Activated CD8-positive, alpha-beta T cell treated with anti-CD3 and anti-CD28 coated beads, Interleukin-2, amount 10 ng/mL, durations not matched to agents 7 days and 5 days (primary cell): ENCODE measurements around the gene LENG8. TPM values are rescaled to one million over a fixed set of nuclear protein-coding genes. Genes with fewer than 3 reads are reported as not detected.
A peak's percentile ranks its signal among the peaks of the same experiment; 100 is the strongest.
"Not testable (repeated sequence)": the region's sequence is repeated elsewhere in the genome, so short reads cannot be mapped to it uniquely, and the experiment has no call there.

Source experiments
- ATAC-seq: fragments of 150-1000 bp; cut with Tn5 transposase; one replicate; pipeline ENCODE4 v1.10.0; 2021; ENCODE audit warnings: moderate library complexity
- CTCF ChIA-PET: fragments of 350-600 bp; sonication (Branson Sonifier 250); formaldehyde crosslinking; loops from one replicate; lab custom pipeline; 2021; ENCODE audit warnings: antibody characterized with exemption; lab: Charles Lee
- POLR2A ChIA-PET: fragments of 350-600 bp; sonication (Branson Sonifier 250); formaldehyde crosslinking; loops from one replicate; lab custom pipeline; 2021; ENCODE audit warnings: antibody characterized with exemption; lab: Charles Lee
- DNase-seq: peaks from one replicate; pipeline ENCODE4 v3.0.0-alpha.2; 2020
- H3K27ac Mint-ChIP-seq: one replicate; pipeline ENCODE4 v1.8.0; 2021; ENCODE audit warnings: mild to moderate bottlenecking, mixed read lengths
- H3K27me3 Mint-ChIP-seq: one replicate; pipeline ENCODE4 v1.8.0; 2021; ENCODE audit warnings: low read depth, mixed read lengths
- H3K36me3 Mint-ChIP-seq: one replicate; pipeline ENCODE4 v1.8.0; 2021; ENCODE audit warnings: low read depth, mixed read lengths
- H3K4me1 Mint-ChIP-seq: one replicate; pipeline ENCODE4 v1.8.0; 2021; ENCODE audit warnings: low read depth, mixed read lengths
- H3K4me3 Mint-ChIP-seq: one replicate; pipeline ENCODE4 v1.8.0; 2021; ENCODE audit warnings: mild to moderate bottlenecking, mixed read lengths
- H3K9me3 Mint-ChIP-seq: one replicate; pipeline ENCODE4 v1.8.0; 2022; ENCODE audit warnings: mixed read lengths; ENCODE audit not compliant: insufficient read depth
- total RNA-seq, 2 experiments: library from RNA; stranded (reverse); gene quantifications; one replicate each; pipeline ENCODE4 v1.2.3, GENCODE V29; 2021

Gene LENG8
- total RNA-seq, 2 experiments from 2014 or later, result 171 to 181 TPM

DNA sequence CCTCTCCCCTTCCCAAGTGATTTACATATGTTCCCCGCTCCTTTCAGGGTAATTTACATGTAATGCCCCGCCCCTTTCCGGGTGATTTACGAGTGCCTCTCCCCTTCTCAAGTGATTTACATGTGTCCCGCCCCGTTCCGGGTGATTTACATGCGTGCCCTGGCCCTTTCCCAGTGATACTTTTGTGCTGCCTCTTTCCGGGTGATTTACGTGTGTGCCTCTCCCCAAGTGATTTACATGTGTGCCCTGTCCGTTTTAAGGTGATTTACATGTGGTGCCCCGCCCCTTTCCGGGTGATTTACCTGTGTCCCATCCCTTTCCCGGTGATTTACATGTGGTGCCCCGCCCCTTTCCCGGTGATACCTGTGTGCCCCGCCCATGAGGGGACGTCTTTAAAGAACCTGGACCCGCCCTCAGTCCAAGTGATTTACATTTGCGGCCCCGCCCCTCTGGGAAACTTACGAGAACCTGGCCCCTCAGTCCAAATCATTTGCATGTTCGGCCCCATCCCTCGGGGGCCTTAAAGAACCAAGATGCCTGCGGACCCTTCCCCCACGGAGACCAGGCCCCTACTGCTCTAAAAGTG, 15.1 kb downstream of the LENG8 start:
- H3K36me3 Mint-ChIP-seq, result peaks cover 28% of the 10 kb centered on the region
- peak; percentile 60 for ATAC-seq
- ChIA-PET CTCF (interaction anchor here (0.8 kb wide), 1 partner anchor 16 kb away, joined by 6 read pairs; no protein-coding TSS in a partner anchor), POLR2A (interaction anchor here (0.6 to 2.2 kb wide), 5 partner anchors 11 to 44 kb away, joined by 3 to 22 read pairs (median 4); partner anchors contain the start of gene LENG8)
- H3K4me1 Mint-ChIP-seq, result peaks cover 33% of the 10 kb centered on the region
- DNase-seq, result peak; percentile 96
- peaks cover 21% of the 10 kb centered on the region for H3K27me3 Mint-ChIP-seq
- peak overlapping the region; percentile 91 for H3K27ac Mint-ChIP-seq
- peak overlapping the region; percentile 85 for H3K4me3 Mint-ChIP-seq
- H3K9me3 Mint-ChIP-seq, result no peaks in the 10 kb centered on the region

DNA sequence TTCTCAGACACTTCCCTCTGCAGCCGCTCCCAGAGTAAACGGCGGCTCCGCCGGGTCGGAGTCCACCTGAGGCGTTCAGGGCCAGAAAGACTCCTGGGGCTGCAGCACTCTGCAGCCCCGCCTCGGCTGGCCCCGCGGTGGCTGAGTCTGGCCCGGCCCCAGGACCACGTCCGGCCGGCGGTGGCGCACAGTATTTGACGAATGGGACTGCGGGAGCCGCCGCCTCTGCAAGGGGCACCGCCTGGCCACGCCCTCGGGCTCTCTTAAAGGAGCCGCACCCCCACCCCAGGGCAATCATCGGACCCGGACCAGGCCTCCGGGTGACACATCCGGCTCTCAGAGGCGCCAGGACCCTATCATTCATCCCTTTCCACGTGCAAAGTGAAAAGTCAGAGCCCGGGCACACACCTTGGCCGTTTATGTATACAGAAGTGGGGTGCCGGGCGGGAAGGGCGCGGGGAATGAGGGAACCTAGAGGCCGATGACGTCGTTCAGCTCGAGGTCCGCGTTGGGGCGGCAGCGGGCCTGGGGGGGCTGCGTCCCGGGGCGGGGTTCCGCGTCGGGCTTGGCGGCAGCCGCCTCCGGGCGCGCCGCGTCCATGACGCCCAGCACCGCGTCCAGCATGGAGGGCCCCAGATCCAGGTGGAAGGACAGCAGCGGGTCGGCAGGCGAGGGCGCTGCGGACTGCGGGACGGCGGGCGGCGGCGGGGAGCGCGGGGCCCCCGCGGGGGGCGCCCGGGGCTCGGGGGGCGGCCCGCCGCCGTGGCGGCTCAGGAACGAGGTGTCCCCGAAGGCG, 15.8 kb downstream of the LENG8 start:
- ChIA-PET POLR2A (no interaction called here), CTCF (no interaction called here)
- DNase-seq (peak; percentile 90), ATAC-seq (peak; percentile 59)
- Mint-ChIP-seq H3K9me3 (no peaks in the 10 kb centered on the region), H3K4me3 (peak overlapping the region; percentile 85), H3K27me3 (peaks cover 28% of the 10 kb centered on the region), H3K27ac (peak overlapping the region; percentile 91), H3K36me3 (peaks cover 22% of the 10 kb centered on the region), H3K4me1 (peaks cover 28% of the 10 kb centered on the region)

DNA sequence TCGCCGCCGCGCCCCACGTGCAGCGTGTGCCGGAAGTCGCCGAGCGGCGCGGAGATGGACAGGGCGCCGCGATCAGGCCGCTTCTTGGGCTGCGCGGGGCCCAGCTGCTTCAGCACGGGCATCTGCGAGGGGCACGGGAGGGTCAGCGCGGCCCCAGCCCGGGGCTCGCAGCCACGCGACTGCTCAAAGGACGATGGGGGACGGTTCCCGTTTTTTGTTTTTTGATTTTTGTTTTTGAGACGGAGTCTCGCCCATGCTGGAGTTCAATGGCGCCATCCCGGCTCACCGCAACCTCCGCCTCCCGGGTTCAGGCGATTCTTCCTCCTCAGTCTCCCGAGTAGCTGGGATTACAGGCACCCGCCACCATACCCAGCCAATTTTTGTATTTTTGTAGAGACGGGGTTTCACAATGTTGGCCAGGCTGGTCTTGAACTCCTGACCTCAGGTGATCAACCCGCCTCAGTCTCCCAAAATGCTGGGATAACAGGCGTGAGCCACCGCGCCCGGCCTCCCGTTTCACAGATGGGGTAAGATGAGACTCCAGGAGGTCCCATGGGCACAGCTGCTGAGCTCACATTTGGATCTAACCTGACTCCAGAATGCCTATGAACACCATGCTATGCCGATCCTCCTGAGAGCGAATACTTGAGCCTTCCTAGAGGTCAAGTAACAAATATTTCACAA, 16.6 kb downstream of the LENG8 start:
- CTCF ChIA-PET, result interaction anchor here (0.5 kb wide), 1 partner anchor 87 kb away, joined by 3 read pairs; no protein-coding TSS in a partner anchor
- ATAC-seq (no peak), DNase-seq (no peak)
- H3K4me1 Mint-ChIP-seq, result peaks cover 27% of the 10 kb centered on the region
- POLR2A ChIA-PET, result interaction anchor here (0.6 to 0.7 kb wide), 2 partner anchors 119 to 933 kb away, joined by 3 read pairs; no protein-coding TSS in a partner anchor
- no peak overlapping the region for H3K27ac Mint-ChIP-seq
- H3K36me3 Mint-ChIP-seq, result peaks cover 20% of the 10 kb centered on the region
- H3K27me3 Mint-ChIP-seq, result peaks cover 36% of the 10 kb centered on the region
- H3K4me3 Mint-ChIP-seq, result peak overlapping the region; percentile 50
- no peaks in the 10 kb centered on the region for H3K9me3 Mint-ChIP-seq

GRCh38 chr19:54466110-54466480, 17.1 kb downstream of the LENG8 start:
- POLR2A ChIA-PET, result interaction anchor here (0.6 to 0.7 kb wide), 2 partner anchors 120 to 933 kb away, joined by 3 read pairs; no protein-coding TSS in a partner anchor

DNA sequence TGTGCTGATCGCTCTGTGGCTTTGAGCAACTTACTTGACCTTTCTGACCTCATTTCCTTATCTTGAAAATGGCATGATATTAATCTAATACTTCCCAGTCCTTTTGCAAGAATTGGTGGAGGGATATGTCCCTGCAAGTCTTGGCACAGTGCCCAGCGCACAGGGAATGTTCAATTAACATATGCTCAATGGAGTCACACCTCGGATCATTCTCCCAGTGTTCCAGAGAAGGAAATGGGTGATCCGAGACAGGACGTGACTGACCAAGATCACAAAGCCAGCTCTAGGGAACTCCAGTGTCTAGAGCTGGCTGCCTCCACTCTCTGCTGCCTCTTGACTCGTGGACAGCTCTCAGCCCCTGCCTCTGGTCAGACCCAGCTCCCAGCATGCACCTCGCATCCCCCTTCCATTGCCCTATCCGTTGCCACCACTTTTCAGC, 20.5 kb downstream of the LENG8 start:
- POLR2A ChIA-PET, result no interaction called here
- DNase-seq (no peak), ATAC-seq (no peak)
- Mint-ChIP-seq H3K4me3 (no peak overlapping the region), H3K27ac (no peak overlapping the region), H3K9me3 (no peaks in the 10 kb centered on the region), H3K4me1 (peaks cover 18% of the 10 kb centered on the region), H3K27me3 (peaks cover 54% of the 10 kb centered on the region), H3K36me3 (no peaks in the 10 kb centered on the region)
- CTCF ChIA-PET, result interaction anchor here (1.0 kb wide), 1 partner anchor 206 kb away, joined by 3 read pairs; no protein-coding TSS in a partner anchor

More at GRCh38 chr19:54466110-54466480, 17.1 kb downstream of the LENG8 start:
- Mint-ChIP-seq H3K27me3 (peaks cover 40% of the 10 kb centered on the region), H3K4me1 (peaks cover 31% of the 10 kb centered on the region), H3K4me3 (peak overlapping the region; percentile 50), H3K36me3 (peaks cover 15% of the 10 kb centered on the region)
- DNase-seq, H3K9me3 Mint-ChIP-seq, ATAC-seq, H3K27ac Mint-ChIP-seq, CTCF ChIA-PET: not testable (repeated sequence)

GRCh38 chr19:54470276-54470887, 21.4 kb downstream of the LENG8 start:
- no peak overlapping the region for H3K4me3 Mint-ChIP-seq
- ATAC-seq, result no peak
- no peaks in the 10 kb centered on the region for H3K36me3 Mint-ChIP-seq
- peaks cover 56% of the 10 kb centered on the region for H3K27me3 Mint-ChIP-seq
- DNase-seq, result no peak
- no peak overlapping the region for H3K27ac Mint-ChIP-seq
- H3K9me3 Mint-ChIP-seq, result no peaks in the 10 kb centered on the region
- POLR2A ChIA-PET, result no interaction called here
- CTCF ChIA-PET, result no interaction called here
- peaks cover 15% of the 10 kb centered on the region for H3K4me1 Mint-ChIP-seq

DNA sequence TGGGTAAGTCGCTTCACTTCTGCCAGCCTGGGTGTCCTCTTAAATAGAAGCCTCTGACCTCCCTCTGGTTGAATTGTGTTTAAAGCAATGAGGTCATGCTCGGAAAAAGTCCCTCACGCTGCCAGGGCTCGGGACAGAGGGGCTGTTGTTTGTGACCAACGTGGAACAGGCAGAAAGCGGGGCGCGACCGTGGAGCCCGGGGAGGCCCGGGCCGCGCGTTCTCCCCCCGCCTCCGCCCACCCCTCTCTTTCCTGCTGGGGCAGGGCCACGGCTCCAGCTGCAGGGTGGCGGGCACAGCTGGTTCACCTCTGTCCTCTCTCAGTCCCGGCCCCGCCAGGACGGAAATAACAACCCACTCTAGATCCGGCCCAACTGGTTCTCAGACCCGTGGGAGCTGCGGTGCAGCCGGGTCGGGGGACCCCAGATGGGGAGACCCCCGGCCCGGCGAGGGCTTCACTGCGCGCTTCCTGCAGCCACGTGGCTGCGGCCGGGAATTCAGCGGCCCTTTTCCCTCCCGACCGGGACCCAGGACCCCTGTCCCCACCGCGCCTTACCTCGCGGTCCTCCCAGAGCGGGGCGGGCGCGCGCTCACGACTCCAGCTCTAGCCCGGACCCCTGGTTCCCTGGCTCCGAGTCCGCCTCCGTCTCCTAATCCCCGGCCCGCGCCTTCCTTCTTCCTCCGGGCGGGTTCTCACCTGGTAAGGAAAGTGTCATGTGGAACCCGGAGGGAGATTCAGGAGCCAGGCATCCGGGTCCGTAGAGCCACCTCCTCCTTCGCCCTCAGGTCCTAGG, 22.2 kb downstream of the LENG8 start:
- Mint-ChIP-seq H3K36me3 (no peaks in the 10 kb centered on the region), H3K9me3 (no peaks in the 10 kb centered on the region), H3K27me3 (peaks cover 52% of the 10 kb centered on the region), H3K4me3 (no peak overlapping the region), H3K4me1 (peaks cover 12% of the 10 kb centered on the region), H3K27ac (no peak overlapping the region)
- POLR2A ChIA-PET, result no interaction called here
- CTCF ChIA-PET, result no interaction called here
- no peak for DNase-seq
- ATAC-seq, result peak; percentile 50

DNA sequence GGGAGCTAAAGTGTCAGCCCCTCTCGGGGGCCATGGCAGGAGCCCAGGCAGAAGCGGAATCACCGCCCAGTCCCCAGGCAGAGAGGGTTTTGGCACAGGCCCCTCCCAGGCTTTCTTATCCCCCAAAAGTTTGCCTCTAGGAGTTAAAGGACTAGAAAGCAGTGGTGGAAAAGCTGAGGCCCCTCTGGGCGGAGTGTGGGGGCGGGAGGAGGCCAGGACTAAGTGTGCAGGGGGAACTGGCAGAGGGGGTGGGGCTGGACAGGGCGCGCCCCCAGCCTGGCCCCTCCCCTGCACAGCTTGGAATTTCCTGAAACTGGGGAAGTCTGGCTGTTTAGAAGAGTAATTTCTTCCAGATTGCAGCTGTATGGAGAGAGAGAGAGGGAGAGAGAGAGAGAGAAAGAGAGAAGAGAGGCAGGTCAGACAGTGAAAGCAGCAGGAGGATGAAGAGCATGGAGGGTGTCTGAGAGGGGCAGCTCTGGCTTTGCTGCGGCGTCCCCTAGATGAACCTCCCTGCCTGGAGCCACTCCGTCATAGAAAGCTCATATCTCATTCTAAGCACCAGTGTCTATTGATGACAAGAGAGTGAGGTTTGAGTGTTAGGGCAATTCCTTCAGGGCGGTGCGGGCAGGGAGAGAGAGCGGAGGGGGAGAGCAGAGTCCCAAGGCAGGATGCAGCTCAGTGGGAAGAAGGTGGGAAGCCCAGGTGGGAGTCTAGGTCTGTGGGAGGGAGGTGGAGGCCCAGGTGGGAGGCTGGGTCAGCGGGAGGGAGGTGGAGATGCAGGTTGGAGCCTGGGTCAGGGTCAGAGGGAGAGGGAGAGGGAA, 24.3 kb downstream of the LENG8 start, which contains the start of gene CDC42EP5:
Gene CDC42EP5 (minus strand): TSS at position 226 of the 821 bp plus-strand sequence. CDS start 7,749 bp downstream, outside the sequence.
- DNase-seq (no peak), ATAC-seq (peak; percentile 43)
- CTCF ChIA-PET, result interaction anchor here (0.8 to 1.1 kb wide), 2 partner anchors 8 to 199 kb away, joined by 3 to 5 read pairs; no protein-coding TSS in a partner anchor
- Mint-ChIP-seq H3K27me3 (peaks cover 55% of the 10 kb centered on the region), H3K4me1 (peaks cover 12% of the 10 kb centered on the region), H3K4me3 (no peak within 1 kb of the TSS), H3K9me3 (no peaks in the 10 kb centered on the region), H3K27ac (no peak within 1 kb of the TSS), H3K36me3 (no peaks in the 10 kb centered on the region)
- POLR2A ChIA-PET, result no interaction called here

DNA sequence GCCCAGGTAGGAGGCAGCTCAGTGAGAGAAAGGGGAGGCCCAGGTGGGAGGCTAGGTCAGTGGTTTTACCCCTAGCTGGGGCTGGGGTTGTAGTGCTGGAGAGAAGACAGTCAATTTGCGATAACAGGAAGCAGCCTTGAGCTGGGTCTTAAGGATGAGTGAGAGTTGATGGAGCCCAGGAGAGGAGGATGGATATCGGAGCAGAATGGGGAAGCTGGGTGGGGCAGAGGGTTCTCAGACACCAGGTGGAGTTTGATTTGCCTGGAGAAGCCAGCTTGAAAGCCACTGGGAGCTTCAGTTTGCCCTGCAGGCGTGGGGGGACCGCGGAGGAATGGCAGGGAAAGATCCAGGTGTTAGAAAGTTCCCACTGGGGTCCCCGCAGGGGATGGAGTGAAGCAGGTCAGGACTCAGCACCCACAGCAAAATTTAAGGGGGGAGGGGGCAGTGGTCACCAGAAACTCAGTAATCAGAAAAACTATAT, 24.9 kb downstream of the LENG8 start:
- Mint-ChIP-seq H3K4me1 (peaks cover 16% of the 10 kb centered on the region), H3K9me3 (no peaks in the 10 kb centered on the region), H3K27me3 (peaks cover 53% of the 10 kb centered on the region), H3K36me3 (no peaks in the 10 kb centered on the region), H3K27ac (no peak overlapping the region), H3K4me3 (no peak overlapping the region)
- DNase-seq (no peak), ATAC-seq (no peak)
- POLR2A ChIA-PET, result no interaction called here
- CTCF ChIA-PET, result no interaction called here

- Mint-ChIP-seq H3K9me3 (no peaks in the 10 kb centered on the region), H3K27me3 (peaks cover 37% of the 10 kb centered on the region), H3K4me1 (peaks cover 26% of the 10 kb centered on the region), H3K36me3 (no peaks in the 10 kb centered on the region), H3K4me3 (no peak overlapping the region), H3K27ac (no peak overlapping the region)
- ATAC-seq (no peak), DNase-seq (no peak)
- CTCF ChIA-PET, result no interaction called here
- POLR2A ChIA-PET, result no interaction called here
These were observed 26.7 kb downstream of the LENG8 start for GRCh38 chr19:54475706-54476105.
